GM12891 (cell line): ENCODE data around the gene BBIP1.

Experiments
- PAX5 ChIP-seq: IDR thresholded peaks from 2 replicates; pipeline ENCODE4 v1.6.1; 2011; ENCODE audit warnings: low read length, moderate library complexity, mild to moderate bottlenecking; ENCODE audit not compliant: insufficient read depth, severe bottlenecking
- POLR2A ChIP-seq: IDR thresholded peaks from 2 replicates; pipeline ENCODE4 v1.6.1; 2011; ENCODE audit warnings: low read depth, low read length, control low read depth
- POLR2AphosphoS5 ChIP-seq: IDR thresholded peaks from 2 replicates; pipeline ENCODE4 v1.6.1; 2011; ENCODE audit warnings: low read depth, low read length, control low read depth
- SPI1 ChIP-seq: IDR thresholded peaks from 2 replicates; pipeline ENCODE4 v1.6.1; 2011; ENCODE audit warnings: low read depth, low read length, control low read depth
- TAF1 ChIP-seq: IDR thresholded peaks from 2 replicates; pipeline ENCODE4 v1.6.1; 2011; ENCODE audit warnings: low read depth, low read length, control low read depth

DNA sequence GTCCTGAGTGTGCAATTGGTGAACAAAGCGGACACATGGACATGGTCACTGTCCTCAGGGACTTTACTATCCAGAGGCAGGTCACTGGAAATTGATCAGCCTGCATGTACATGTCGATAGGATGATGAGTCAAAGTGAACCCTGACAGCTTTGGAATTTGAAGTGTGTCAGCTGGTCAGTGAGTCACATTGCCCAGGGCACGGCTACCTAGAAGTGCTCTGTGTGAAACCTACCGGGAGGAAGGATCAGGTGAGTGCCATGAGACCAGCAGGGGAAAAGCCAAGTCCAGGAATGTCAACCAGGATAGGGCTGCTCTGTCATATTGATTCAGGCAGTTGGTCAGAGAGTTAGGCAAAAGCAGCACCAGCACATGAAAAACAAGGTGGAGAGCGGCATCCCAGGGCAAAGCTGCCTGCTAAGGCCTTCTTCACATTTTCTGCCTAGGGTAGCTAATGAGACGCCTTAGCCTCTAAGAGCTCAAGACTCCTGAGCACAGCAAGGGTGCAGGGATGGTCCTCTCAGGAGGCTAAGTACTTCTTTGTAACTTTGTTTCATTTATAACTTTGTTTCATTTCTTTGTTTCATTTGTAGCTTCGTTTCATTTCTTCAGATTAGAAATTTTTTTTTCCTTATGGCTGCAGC lies 66.6 kb downstream of the BBIP1 start:
- TF ChIP-seq POLR2AphosphoS5 = no peak
- no peak for TF ChIP-seq TAF1
- TF ChIP-seq POLR2A = no peak
- no peak for TF ChIP-seq SPI1
- TF ChIP-seq PAX5 = no peak
